ENCODE data around the gene FAM219A. TPM values are rescaled to one million over a fixed set of nuclear protein-coding genes. Genes with fewer than 3 reads are reported as not detected.

FAM219A gene
- total and polyA plus RNA-seq, 2 donors (not counting 1 experiment from before 2014, with no cell fraction given) = 5.3 to 7.3 TPM

DNA sequence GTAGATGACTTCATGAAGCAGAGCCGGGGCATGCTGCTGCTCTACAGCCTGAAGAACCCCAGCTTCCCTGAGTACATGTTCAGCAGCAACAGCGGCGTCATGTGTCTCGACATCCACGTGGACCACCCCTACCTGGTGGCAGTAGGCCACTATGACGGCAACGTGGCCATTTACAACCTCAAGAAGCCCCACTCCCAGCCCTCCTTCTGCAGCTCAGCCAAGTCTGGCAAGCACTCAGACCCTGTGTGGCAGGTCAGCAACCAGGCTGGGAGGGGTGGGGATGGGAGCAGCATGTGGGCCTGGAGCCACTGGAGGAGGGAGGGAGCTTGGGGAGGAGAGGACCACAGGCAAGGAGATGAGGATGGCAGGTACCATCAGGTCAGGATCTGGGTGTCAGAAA lies 48.3 kb upstream of the FAM219A start:
- DNase-seq (ENCODE audit: low read depth in 2 of 2) = no peak
- TF ChIP-seq, protein P1, sequence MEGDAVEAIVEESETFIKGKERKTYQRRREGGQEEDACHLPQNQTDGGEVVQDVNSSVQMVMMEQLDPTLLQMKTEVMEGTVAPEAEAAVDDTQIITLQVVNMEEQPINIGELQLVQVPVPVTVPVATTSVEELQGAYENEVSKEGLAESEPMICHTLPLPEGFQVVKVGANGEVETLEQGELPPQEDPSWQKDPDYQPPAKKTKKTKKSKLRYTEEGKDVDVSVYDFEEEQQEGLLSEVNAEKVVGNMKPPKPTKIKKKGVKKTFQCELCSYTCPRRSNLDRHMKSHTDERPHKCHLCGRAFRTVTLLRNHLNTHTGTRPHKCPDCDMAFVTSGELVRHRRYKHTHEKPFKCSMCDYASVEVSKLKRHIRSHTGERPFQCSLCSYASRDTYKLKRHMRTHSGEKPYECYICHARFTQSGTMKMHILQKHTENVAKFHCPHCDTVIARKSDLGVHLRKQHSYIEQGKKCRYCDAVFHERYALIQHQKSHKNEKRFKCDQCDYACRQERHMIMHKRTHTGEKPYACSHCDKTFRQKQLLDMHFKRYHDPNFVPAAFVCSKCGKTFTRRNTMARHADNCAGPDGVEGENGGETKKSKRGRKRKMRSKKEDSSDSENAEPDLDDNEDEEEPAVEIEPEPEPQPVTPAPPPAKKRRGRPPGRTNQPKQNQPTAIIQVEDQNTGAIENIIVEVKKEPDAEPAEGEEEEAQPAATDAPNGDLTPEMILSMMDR (conservative IDR thresholded peaks at IDR 0.05 in 1 of 2, IDR thresholded peaks at IDR 0.05 in 1 of 2; ENCODE audit: low read depth in 1 of 2, low read length in 2 of 2) = no peak
- no peak for TF ChIP-seq EZH2 (IDR thresholded peaks at IDR 0.05; ENCODE audit: low read length, missing control alignments)
- H4K20me1 ChIP-seq (ENCODE audit: control insufficient read depth, extremely low read depth, insufficient read depth, low read length) = no peaks in the 10 kb centered on the region
- no peaks in the 10 kb centered on the region for H3K9me3 ChIP-seq (ENCODE audit: control insufficient read depth, insufficient read depth, low read depth, low read length)
- no peaks in the 10 kb centered on the region for H3K4me1 ChIP-seq (ENCODE audit: control insufficient read depth, extremely low read depth, insufficient read depth, low read length)
- peaks cover 11% of the 10 kb centered on the region for H3K27me3 ChIP-seq (ENCODE audit: control insufficient read depth, insufficient read depth, low read length)
- no peak overlapping the region for H2AFZ ChIP-seq (ENCODE audit: low read length)
- no peak overlapping the region for H3K27ac ChIP-seq (ENCODE audit: insufficient read depth, low read length)
- no peak overlapping the region for H3K9ac ChIP-seq (ENCODE audit: insufficient read depth, low read length)
- H3K79me2 ChIP-seq (ENCODE audit: control insufficient read depth, insufficient read depth, low read length) = no peaks in the 10 kb centered on the region
- no peaks in the 10 kb centered on the region for H3K36me3 ChIP-seq (ENCODE audit: control insufficient read depth, insufficient read depth, low read length)
- H3K4me2 ChIP-seq (ENCODE audit: extremely low read depth, insufficient read depth, low read length) = no peak overlapping the region
- H3K4me3 ChIP-seq (replicated peaks in 1 of 4; ENCODE audit: control extremely low read depth in 1 of 4, insufficient read depth in 1 of 4, low read depth in 3 of 4, low read length in 4 of 4) = no peak overlapping the region

DNA sequence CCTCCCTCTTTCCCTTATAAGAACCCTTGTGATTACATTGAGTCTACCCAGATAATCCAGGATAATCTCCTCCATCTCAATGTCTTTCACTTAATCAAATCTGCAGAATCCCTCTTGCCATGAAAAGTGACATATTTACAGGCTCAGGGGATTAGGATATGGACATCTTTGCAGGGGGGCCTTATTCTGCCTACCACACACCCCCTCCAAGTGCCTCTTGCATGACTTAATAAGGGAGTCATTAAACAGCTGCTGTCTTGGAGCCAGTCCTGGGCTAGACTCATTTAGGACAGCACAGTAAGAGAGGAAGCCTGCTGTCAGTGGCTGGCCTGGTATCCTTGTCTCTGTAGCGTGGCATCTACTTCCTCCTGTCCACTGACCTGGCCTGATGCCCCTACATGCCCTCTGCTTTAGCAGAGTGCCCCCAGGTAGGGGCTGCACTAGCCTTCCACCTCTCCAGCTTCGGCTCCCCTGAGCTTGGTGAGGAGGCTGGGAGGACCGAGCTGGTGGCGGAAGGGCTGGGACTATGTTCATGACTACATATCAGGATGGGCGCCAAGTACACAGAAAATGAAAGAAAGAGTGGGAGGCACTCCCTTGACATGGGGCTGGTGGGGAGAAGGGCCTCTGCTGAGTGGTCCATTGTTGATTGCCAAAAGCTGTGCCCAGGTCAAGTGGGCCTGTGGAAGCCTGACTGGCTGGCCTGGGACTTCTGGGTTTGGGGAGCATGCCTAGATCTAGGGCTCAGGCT lies 47.2 kb upstream of the FAM219A start:
- no peaks in the 10 kb centered on the region for H3K79me2 ChIP-seq (ENCODE audit: control insufficient read depth, insufficient read depth, low read length)
- no peak overlapping the region for H2AFZ ChIP-seq (ENCODE audit: low read length)
- H3K9ac ChIP-seq (ENCODE audit: insufficient read depth, low read length) = no peak overlapping the region
- H3K36me3 ChIP-seq (ENCODE audit: control insufficient read depth, insufficient read depth, low read length) = no peaks in the 10 kb centered on the region
- DNase-seq (ENCODE audit: low read depth in 2 of 2) = peak in 1 of 2 donors; percentile 13
- no peaks in the 10 kb centered on the region for H4K20me1 ChIP-seq (ENCODE audit: control insufficient read depth, extremely low read depth, insufficient read depth, low read length)
- no peak overlapping the region for H3K27ac ChIP-seq (ENCODE audit: insufficient read depth, low read length)
- no peaks in the 10 kb centered on the region for H3K4me1 ChIP-seq (ENCODE audit: control insufficient read depth, extremely low read depth, insufficient read depth, low read length)
- peaks cover 11% of the 10 kb centered on the region for H3K27me3 ChIP-seq (ENCODE audit: control insufficient read depth, insufficient read depth, low read length)
- no peaks in the 10 kb centered on the region for H3K9me3 ChIP-seq (ENCODE audit: control insufficient read depth, insufficient read depth, low read depth, low read length)
- TF ChIP-seq, protein P1 (conservative IDR thresholded peaks at IDR 0.05 in 1 of 2, IDR thresholded peaks at IDR 0.05 in 1 of 2; ENCODE audit: low read depth in 1 of 2, low read length in 2 of 2) = no peak
- TF ChIP-seq EZH2 (IDR thresholded peaks at IDR 0.05; ENCODE audit: low read length, missing control alignments) = no peak
- no peak overlapping the region for H3K4me2 ChIP-seq (ENCODE audit: extremely low read depth, insufficient read depth, low read length)
- no peak overlapping the region for H3K4me3 ChIP-seq (replicated peaks in 1 of 4; ENCODE audit: control extremely low read depth in 1 of 4, insufficient read depth in 1 of 4, low read depth in 3 of 4, low read length in 4 of 4)

DNA sequence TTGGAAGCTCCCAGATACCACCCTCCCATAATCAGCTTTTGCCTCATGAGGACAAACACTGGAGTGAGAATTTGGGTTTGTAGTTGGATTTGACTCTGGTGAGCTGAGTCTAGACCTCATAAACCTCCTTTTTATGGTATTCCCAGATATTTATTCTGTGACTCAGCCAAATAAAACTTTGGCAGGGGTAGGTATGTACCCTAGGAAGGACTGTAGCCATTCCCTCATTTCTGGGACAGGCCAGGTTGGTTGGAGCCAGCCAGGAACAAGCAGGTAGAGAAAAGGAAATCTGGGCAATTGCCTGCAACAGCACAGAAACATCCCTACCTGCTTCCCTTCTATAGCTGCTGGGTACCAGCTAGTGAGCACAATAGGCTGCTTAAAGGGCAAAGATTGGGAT lies 45.0 kb upstream of the FAM219A start:
- no peak for DNase-seq (ENCODE audit: low read depth in 2 of 2)
- H3K9ac ChIP-seq (ENCODE audit: insufficient read depth, low read length) = no peak overlapping the region
- no peaks in the 10 kb centered on the region for H3K79me2 ChIP-seq (ENCODE audit: control insufficient read depth, insufficient read depth, low read length)
- no peaks in the 10 kb centered on the region for H3K36me3 ChIP-seq (ENCODE audit: control insufficient read depth, insufficient read depth, low read length)
- TF ChIP-seq, protein P1 (conservative IDR thresholded peaks at IDR 0.05 in 1 of 2, IDR thresholded peaks at IDR 0.05 in 1 of 2; ENCODE audit: low read depth in 1 of 2, low read length in 2 of 2) = no peak
- TF ChIP-seq EZH2 (IDR thresholded peaks at IDR 0.05; ENCODE audit: low read length, missing control alignments) = no peak
- no peak overlapping the region for H2AFZ ChIP-seq (ENCODE audit: low read length)
- H3K4me2 ChIP-seq (ENCODE audit: extremely low read depth, insufficient read depth, low read length) = no peak overlapping the region
- no peak overlapping the region for H3K4me3 ChIP-seq (replicated peaks in 1 of 4; ENCODE audit: control extremely low read depth in 1 of 4, insufficient read depth in 1 of 4, low read depth in 3 of 4, low read length in 4 of 4)
- H3K9me3 ChIP-seq (ENCODE audit: control insufficient read depth, insufficient read depth, low read depth, low read length) = no peaks in the 10 kb centered on the region
- H3K27ac ChIP-seq (ENCODE audit: insufficient read depth, low read length) = no peak overlapping the region
- H3K27me3 ChIP-seq (ENCODE audit: control insufficient read depth, insufficient read depth, low read length) = peaks cover 21% of the 10 kb centered on the region
- H4K20me1 ChIP-seq (ENCODE audit: control insufficient read depth, extremely low read depth, insufficient read depth, low read length) = no peaks in the 10 kb centered on the region
- no peaks in the 10 kb centered on the region for H3K4me1 ChIP-seq (ENCODE audit: control insufficient read depth, extremely low read depth, insufficient read depth, low read length)

Data from fibroblast of lung (primary cell).